H9 (cell line): ENCODE data around the gene KATNIP. TPM values are rescaled to one million over a fixed set of nuclear protein-coding genes. Genes with fewer than 3 reads are reported as not detected.

ENCODE experiments used
- DNase-seq: peaks from one replicate; pipeline ENCODE4 v3.0.0-alpha.2; 2017
- H2AFZ ChIP-seq: one replicate; pipeline ENCODE4 v1.6.1; 2013; ENCODE audit warnings: mild to moderate bottlenecking, low read length, control low read depth, moderate library complexity
- H2AK5ac ChIP-seq: 2 replicates; pipeline ENCODE4 v1.6.1; 2013; ENCODE audit warnings: low read length, control low read depth, mixed read lengths; ENCODE audit not compliant: insufficient read length
- H2BK120ac ChIP-seq: one replicate; pipeline ENCODE4 v1.6.1; 2013; ENCODE audit warnings: low read depth, mild to moderate bottlenecking, low read length, control low read depth, inconsistent platforms; ENCODE audit not compliant: poor library complexity, severe bottlenecking
- H2BK12ac ChIP-seq: 2 replicates; pipeline ENCODE4 v1.6.1; 2013; ENCODE audit warnings: low read length, control low read depth, mixed read lengths, low read depth; ENCODE audit not compliant: insufficient read length
- H2BK15ac ChIP-seq: 2 replicates; pipeline ENCODE4 v1.6.1; 2013; ENCODE audit warnings: low read depth, low read length, control low read depth
- H2BK20ac ChIP-seq: one replicate; pipeline ENCODE4 v1.6.1; 2013; ENCODE audit warnings: low read depth, mild to moderate bottlenecking, low read length, control low read depth, inconsistent platforms; ENCODE audit not compliant: poor library complexity, severe bottlenecking
- H2BK5ac ChIP-seq: 2 replicates; pipeline ENCODE4 v1.6.1; 2013; ENCODE audit warnings: low read length, control low read depth, mixed read lengths; ENCODE audit not compliant: insufficient read length
- H3K14ac ChIP-seq: 2 replicates; pipeline ENCODE4 v1.6.1; 2013; ENCODE audit warnings: low read length, control low read depth; ENCODE audit not compliant: insufficient read depth
- H3K18ac ChIP-seq: 2 replicates; pipeline ENCODE4 v1.6.1; 2013; ENCODE audit warnings: low read depth, mild to moderate bottlenecking, mixed read lengths, low read length, control low read depth; ENCODE audit not compliant: insufficient read length
- H3K23ac ChIP-seq: 2 replicates; pipeline ENCODE4 v1.6.1; 2013; ENCODE audit warnings: low read length, control low read depth, mixed read lengths, low read depth; ENCODE audit not compliant: insufficient read length
- H3K23me2 ChIP-seq: 2 replicates; pipeline ENCODE4 v1.6.1; 2013; ENCODE audit warnings: low read depth, mild to moderate bottlenecking, mixed read lengths, low read length, control low read depth; ENCODE audit not compliant: insufficient read length, poor library complexity, severe bottlenecking
- H3K27ac ChIP-seq: 2 replicates; pipeline ENCODE4 v1.5.1; 2013; ENCODE audit warnings: low read length, control low read depth, mixed read lengths, low read depth; ENCODE audit not compliant: insufficient read length
- H3K27me3 ChIP-seq: 2 replicates; pipeline ENCODE4 v1.6.1; 2013; ENCODE audit warnings: low read length, control low read depth, inconsistent platforms; ENCODE audit not compliant: insufficient read depth
- H3K4ac ChIP-seq: 2 replicates; pipeline ENCODE4 v1.6.1; 2013; ENCODE audit warnings: low read depth, mild to moderate bottlenecking, control low read depth, inconsistent platforms, low read length, moderate library complexity
- H3K4me1 ChIP-seq: 2 replicates; pipeline ENCODE4 v1.6.1; 2013; ENCODE audit warnings: low read length, control low read depth, inconsistent platforms; ENCODE audit not compliant: insufficient read depth
- H3K4me2 ChIP-seq: 2 replicates; pipeline ENCODE4 v1.6.1; 2013; ENCODE audit warnings: low read length, control low read depth, mixed read lengths; ENCODE audit not compliant: insufficient read length, insufficient read depth
- H3K56ac ChIP-seq: 2 replicates; pipeline ENCODE4 v1.6.1; 2013; ENCODE audit warnings: low read depth, mild to moderate bottlenecking, mixed read lengths, low read length, control low read depth; ENCODE audit not compliant: insufficient read length
- H3K79me1 ChIP-seq: 2 replicates; pipeline ENCODE4 v1.6.1; 2013; ENCODE audit warnings: low read depth, mild to moderate bottlenecking, moderate library complexity, low read length, control low read depth, inconsistent platforms; ENCODE audit not compliant: insufficient read depth, poor library complexity, severe bottlenecking
- H3K79me2 ChIP-seq: 2 replicates; pipeline ENCODE4 v1.6.1; 2013; ENCODE audit warnings: low read length, control low read depth, inconsistent platforms; ENCODE audit not compliant: insufficient read depth
- H3K9ac ChIP-seq: 2 replicates; pipeline ENCODE4 v1.6.1; 2013; ENCODE audit warnings: low read length, control low read depth, mixed read lengths; ENCODE audit not compliant: insufficient read length; ENCODE audit errors: extremely low read depth
- H3K9me3 ChIP-seq: one replicate; pipeline ENCODE4 v1.6.1; 2013; ENCODE audit warnings: low read depth, low read length, inconsistent platforms; ENCODE audit not compliant: control insufficient read depth
- H3T11ph ChIP-seq: one replicate; pipeline ENCODE4 v1.6.1; 2013; ENCODE audit warnings: mild to moderate bottlenecking, low read length, control low read depth, inconsistent platforms
- H4K20me1 ChIP-seq: one replicate; pipeline ENCODE4 v1.6.1; 2013; ENCODE audit not compliant: control insufficient read depth, insufficient read length, insufficient read depth
- H4K5ac ChIP-seq: 2 replicates; pipeline ENCODE4 v1.6.1; 2013; ENCODE audit warnings: low read depth, mild to moderate bottlenecking, mixed read lengths, low read length, control low read depth; ENCODE audit not compliant: insufficient read length
- H4K8ac ChIP-seq: replicated peaks from 2 replicates; pipeline ENCODE4 v1.6.1; 2013; ENCODE audit warnings: low read length, control low read depth, mixed read lengths, low read depth; ENCODE audit not compliant: insufficient read length
- H4K91ac ChIP-seq: 2 replicates; pipeline ENCODE4 v1.6.1; 2013; ENCODE audit warnings: low read depth, mild to moderate bottlenecking, moderate library complexity, mixed read lengths, low read length, control low read depth; ENCODE audit not compliant: insufficient read length
- H3K27ac Mint-ChIP-seq, 3 experiments: 2 replicates in 2 of 3; 3 replicates in 1 of 3; pipeline ENCODE4 v1.8.0; 2020 to 2021; ENCODE audit warnings: mixed read lengths in 3 of 3, mild to moderate bottlenecking in 1 of 3, moderate library complexity in 1 of 3
- H3K27me3 Mint-ChIP-seq: 2 replicates; pipeline ENCODE4 v1.8.0; 2021; ENCODE audit warnings: low read depth, mild to moderate bottlenecking, moderate library complexity, mixed read lengths
- H3K36me3 Mint-ChIP-seq, 3 experiments: 2 replicates in 2 of 3; 3 replicates in 1 of 3; pipeline ENCODE4 v1.8.0; 2020 to 2021; ENCODE audit warnings: low read depth in 3 of 3, mixed read lengths in 3 of 3; ENCODE audit not compliant: insufficient read depth in 1 of 3
- H3K4me1 Mint-ChIP-seq, 2 experiments: 2 replicates each; pipeline ENCODE4 v1.8.0; 2020; ENCODE audit warnings: mixed read lengths in 2 of 2
- H3K4me3 Mint-ChIP-seq, 2 experiments: 2 replicates in 1 of 2; 3 replicates in 1 of 2; pipeline ENCODE4 v1.8.0; 2020 to 2021; ENCODE audit warnings: mild to moderate bottlenecking in 2 of 2, mixed read lengths in 2 of 2, moderate library complexity in 1 of 2
- H3K9me3 Mint-ChIP-seq, 2 experiments: 2 replicates in 1 of 2; 3 replicates in 1 of 2; pipeline ENCODE4 v1.8.0; 2020; ENCODE audit warnings: mild to moderate bottlenecking in 2 of 2, mixed read lengths in 2 of 2, moderate library complexity in 1 of 2
- CTCF ChIP-seq: fragments of 200-600 bp; sonication (generic); conservative IDR thresholded peaks from 3 replicates; pipeline ENCODE4 v1.8.0; 2021; ENCODE audit warnings: antibody characterized with exemption, mild to moderate bottlenecking
- WGBS: extraction: QIAGEN DNeasy Blood & Tissue Kit; methylation state at CpG from one replicate; pipeline ENCODE4 v1.1.7; 2013; ENCODE audit warnings: missing lambda C conversion rate, low lambda C conversion rate, mixed read lengths; ENCODE audit not compliant: insufficient read length; ENCODE audit errors: extremely low coverage; 5-methylcytosine and 5-hydroxymethylcytosine counted together
- total RNA-seq: library from RNA; stranded (reverse); gene quantifications from 2 replicates; pipeline ENCODE4 v1.2.1, GENCODE V29; 2021

Gene KATNIP
- total RNA-seq, 1 experiment from 2014 or later, result 13.2 TPM

GRCh38 chr16:27599606-27600005 is 49.7 kb downstream of the KATNIP start:
- Mint-ChIP-seq H3K9me3 (no peaks in the 10 kb centered on the region), H3K27me3 (no peaks in the 10 kb centered on the region; the same call in 1 of the 2 replicates), H3K36me3 (no peaks in the 10 kb centered on the region), H3K4me1 (peaks cover 22 to 47% of the 10 kb centered on the region in 2 experiments), H3K27ac (peak overlapping the region; percentile 9 to 84 (median 79); a peak in 6 of 7 replicates), H3K4me3 (peak overlapping the region in 1 of 2 experiments; percentile 52; a peak in 1 of 5 replicates)
- Histone ChIP-seq H3K27me3 (no peaks in the 10 kb centered on the region), H3K9me3 (no peaks in the 10 kb centered on the region), H2BK15ac (no peak overlapping the region), H3K14ac (no peak overlapping the region), H3K4ac (no peak overlapping the region), H3K9ac (no peak overlapping the region), H3K56ac (no peak overlapping the region), H2AK5ac (no peak overlapping the region), H3K23ac (no peak overlapping the region), H4K91ac (no peak overlapping the region), H4K8ac (no peak overlapping the region), H3K18ac (no peak overlapping the region), H2BK120ac (no peak overlapping the region), H3T11ph (no peak overlapping the region), H3K4me2 (no peak overlapping the region), H2BK12ac (no peak overlapping the region), H3K79me1 (no peaks in the 10 kb centered on the region), H2BK5ac (no peak overlapping the region), H2BK20ac (no peak overlapping the region), H3K23me2 (no peaks in the 10 kb centered on the region), H3K79me2 (no peaks in the 10 kb centered on the region), H4K20me1 (no peaks in the 10 kb centered on the region), H2AFZ (no peak overlapping the region), H3K27ac (no peak overlapping the region), H4K5ac (no peak overlapping the region), H3K4me1 (no peaks in the 10 kb centered on the region; the same call in 1 of the 2 replicates)
- no CpG with 5 or more reads among the region's 13 CpGs for WGBS
- DNase-seq, result no peak
- no peak for TF ChIP-seq CTCF

Other genes starting within 250 kb of the KATNIP start
- 28.3 and 28.6 TPM in 2 replicates for gene IL4R, start 236.2 kb upstream of the KATNIP start, total RNA-seq
- 0.07 and 0.11 TPM in 2 replicates for gene IL21R, start 148.0 kb upstream of the KATNIP start, total RNA-seq
- gene GTF3C1, start 231 bp upstream of the KATNIP start, total RNA-seq, result 113 TPM in 2 replicates